SK-N-SH treated with all-trans-retinoic acid at 6 μM for 48 hours (cell line): Measurements from ENCODE around the gene DMAC2.

Experiments
- OSR1 ChIP-seq: fragments of 250-450 bp; sonication (Bioruptor Pico); IDR thresholded peaks from 2 replicates; pipeline ENCODE4 v1.8.0; 2022; ENCODE audit warnings: moderate library complexity, mild to moderate bottlenecking, inconsistent platforms
- SNAI2 ChIP-seq: fragments of 250-450 bp; sonication (Bioruptor Pico); IDR thresholded peaks from 2 replicates; pipeline ENCODE4 v1.5.0; 2020; ENCODE audit warnings: mild to moderate bottlenecking, moderate library complexity

DNA sequence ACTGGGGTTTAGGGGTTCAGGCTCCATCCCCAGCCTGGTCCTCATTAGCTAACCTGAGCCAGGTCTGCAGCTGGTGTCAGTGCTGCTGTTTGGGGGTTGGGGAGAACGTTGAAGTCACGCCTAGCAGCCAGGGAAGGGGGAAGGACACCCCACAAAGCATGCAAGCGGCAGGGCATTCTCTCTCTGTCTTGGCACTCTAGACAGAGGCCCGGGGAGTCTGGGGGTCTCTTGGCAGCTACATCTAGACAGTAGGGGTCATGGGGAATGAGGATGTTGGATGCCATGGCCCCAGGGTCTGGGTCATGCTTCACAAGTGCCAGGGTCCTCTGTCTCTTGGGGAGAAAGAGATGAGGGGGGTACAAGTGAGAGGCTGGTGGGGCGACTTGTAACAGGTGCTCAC, 5.9 kb upstream of the DMAC2 start:
- no peak for TF ChIP-seq OSR1 (CRISPR knock-in tag)
- no peak for TF ChIP-seq SNAI2 (CRISPR knock-in tag)
